PFSK-1 (cell line): ENCODE results near the gene FAM210A.

ENCODE experiments used
- POLR2AphosphoS5 ChIP-seq: IDR thresholded peaks from 2 replicates; pipeline ENCODE4 v1.6.1; 2012; ENCODE audit warnings: low read depth, mild to moderate bottlenecking, control low read depth, low read length, moderate library complexity
- REST ChIP-seq, 2 experiments: IDR thresholded peaks; 2 replicates each; pipeline versions ENCODE4 v1.6.1 to v1.8.0; 2011 to 2012; ENCODE audit warnings: low read depth in 2 of 2, low read length in 2 of 2, control low read depth in 1 of 2, inconsistent platforms in 1 of 2, mild to moderate bottlenecking in 1 of 2, moderate library complexity in 1 of 2; ENCODE audit not compliant: insufficient read depth in 1 of 2
- SIN3A ChIP-seq: IDR thresholded peaks from 2 replicates; pipeline ENCODE4 v1.6.1; 2012; ENCODE audit warnings: mild to moderate bottlenecking, low read length, moderate library complexity, borderline replicate concordance; ENCODE audit not compliant: insufficient read depth
- TAF1 ChIP-seq: IDR thresholded peaks from 2 replicates; pipeline ENCODE4 v1.6.1; 2012; ENCODE audit warnings: low read length, control low read depth, borderline replicate concordance; ENCODE audit not compliant: insufficient read depth

GRCh38 chr18:13630716-13631268 lies 95.6 kb downstream of the FAM210A start:
- TF ChIP-seq TAF1 = no peak
- TF ChIP-seq POLR2AphosphoS5 = no peak
- TF ChIP-seq REST (IDR thresholded peaks at IDR 0.05; ENCODE audit: insufficient read depth in 1 of 2, low read depth in 2 of 2, low read length in 2 of 2) = no peak
- TF ChIP-seq SIN3A = no peak
